RPMI7951 (cell line): ENCODE results near the gene GRB10. TPM values are rescaled to one million over a fixed set of nuclear protein-coding genes. Genes with fewer than 3 reads are reported as not detected.
"Not testable (repeated sequence)": the region's sequence is repeated elsewhere in the genome, so short reads cannot be mapped to it uniquely, and the experiment has no call there.

ENCODE experiments used
- DNase-seq: peaks from one replicate; pipeline ENCODE4 v3.0.0-alpha.2; 2012; ENCODE audit warnings: low read depth
- total RNA-seq: library from RNA; depleted of rRNA; stranded (reverse); fragments of >200 nt; shearing (Covaris generic); gene quantifications from 2 replicates; pipeline ENCODE4 v1.2.3, GENCODE V29; 2014; rRNA removed

GRB10 gene
- total RNA-seq, 1 experiment from 2014 or later: 51.7 TPM

GRCh38 chr7:50554431-50555322 is 228.0 kb downstream of the GRB10 start:
- DNase-seq: no peak

DNA sequence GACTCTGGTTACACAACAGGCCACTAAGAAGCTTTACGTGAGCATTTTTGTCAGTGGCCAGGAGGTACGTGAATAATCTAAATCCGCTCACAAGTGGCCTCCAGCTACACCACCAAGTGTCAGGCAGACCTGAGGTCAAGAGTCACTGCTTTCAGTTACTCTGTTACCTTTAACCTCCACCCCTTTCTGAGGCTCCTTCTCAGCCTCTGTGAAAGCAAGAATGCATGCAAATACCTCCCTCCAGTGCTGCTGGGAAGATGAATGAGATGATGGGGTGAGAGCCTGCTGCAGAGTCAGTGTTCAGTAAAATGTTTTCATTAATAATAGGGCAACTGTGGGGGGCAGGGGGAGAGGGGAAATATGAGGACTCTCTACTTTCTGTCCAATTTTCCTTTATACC is 228.7 kb downstream of the GRB10 start:
- DNase-seq: no peak

DNA sequence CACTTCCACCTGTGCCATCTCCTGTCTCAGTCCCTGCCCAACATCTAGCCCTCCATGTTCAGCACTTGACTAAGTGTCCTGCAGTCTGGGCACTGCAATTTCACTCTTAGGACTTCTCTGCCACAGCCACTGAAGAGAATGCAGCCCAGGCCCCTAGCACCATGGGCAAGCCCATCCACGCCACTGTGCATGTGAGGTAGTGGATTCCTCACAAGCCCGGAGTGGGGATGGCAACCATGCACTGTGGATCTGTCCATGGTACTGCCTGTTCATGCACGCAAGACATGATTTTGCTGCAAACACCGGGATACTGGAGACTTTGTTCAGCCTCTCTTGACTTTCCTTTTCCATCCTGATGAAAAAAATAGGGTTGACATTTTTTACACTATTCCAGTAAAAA is 229.8 kb downstream of the GRB10 start:
- peak; percentile 69 for DNase-seq

- no peak for DNase-seq
These were observed 230.6 kb downstream of the GRB10 start for GRCh38 chr7:50552139-50552538.

GRCh38 chr7:50545613-50546012 is 237.1 kb downstream of the GRB10 start:
- DNase-seq: not testable (repeated sequence)

GRCh38 chr7:50544992-50545391 is 237.7 kb downstream of the GRB10 start:
- no peak for DNase-seq

GRCh38 chr7:50543776-50544442 is 238.8 kb downstream of the GRB10 start:
- no peak for DNase-seq

DNA sequence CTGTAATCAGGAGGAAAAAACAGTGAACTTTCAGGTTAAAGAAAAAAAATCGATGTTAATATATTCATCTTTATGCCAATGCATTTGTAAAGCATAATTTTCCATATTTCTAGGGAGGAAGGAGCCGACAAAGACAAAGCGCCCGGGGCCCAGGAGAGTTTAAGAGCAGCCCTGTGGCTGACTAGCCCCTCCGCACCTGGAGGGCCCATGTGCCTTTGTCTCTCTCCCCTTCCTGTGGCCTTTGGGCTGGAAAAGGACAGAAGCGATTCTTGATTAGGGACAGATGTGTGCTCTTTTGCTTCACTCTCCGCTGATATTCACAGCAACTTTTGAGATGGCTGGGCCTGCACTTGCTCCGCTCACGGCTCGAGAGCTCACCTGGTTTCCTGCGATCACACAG is 240.6 kb downstream of the GRB10 start:
- no peak for DNase-seq

GRCh38 chr7:50540785-50541579 is 241.7 kb downstream of the GRB10 start:
- DNase-seq: no peak

Other genes with a start within 250 kb of the GRB10 start
- gene DDC, start 217.5 kb downstream of the GRB10 start, total RNA-seq: 0.39 TPM in 1 of 2 replicates, not detected in the other